Progenitor cell of endocrine pancreas (in vitro differentiated cells): ENCODE data around the gene CMPK2. TPM values are rescaled to one million over a fixed set of nuclear protein-coding genes. Genes with fewer than 3 reads are reported as not detected.

Experiments used
- DNase-seq: peaks from one replicate; pipeline ENCODE4 v3.0.0; 2021; ENCODE audit warnings: low spot score; ENCODE audit not compliant: unreplicated experiment
- H3K27ac Mint-ChIP-seq: 2 replicates; pipeline ENCODE4 v1.8.0; 2021; ENCODE audit warnings: mild to moderate bottlenecking, moderate library complexity, mixed read lengths
- H3K27me3 Mint-ChIP-seq: 2 replicates; pipeline ENCODE4 v1.8.0; 2021; ENCODE audit warnings: mixed read lengths
- H3K36me3 Mint-ChIP-seq: 2 replicates; pipeline ENCODE4 v1.8.0; 2022; ENCODE audit warnings: mixed read lengths; ENCODE audit not compliant: insufficient read depth
- H3K4me1 Mint-ChIP-seq: 2 replicates; pipeline ENCODE4 v1.8.0; 2021; ENCODE audit warnings: low read depth, mixed read lengths
- H3K4me3 Mint-ChIP-seq: 2 replicates; pipeline ENCODE4 v1.8.0; 2021; ENCODE audit warnings: low read depth, mild to moderate bottlenecking, moderate library complexity, mixed read lengths
- H3K9me3 Mint-ChIP-seq: 2 replicates; pipeline ENCODE4 v1.8.0; 2021; ENCODE audit warnings: low read depth, mixed read lengths
- total RNA-seq: library from RNA; stranded (reverse); gene quantifications from 2 replicates; pipeline ENCODE4 v1.2.1, GENCODE V29; 2021
- TF ChIP-seq, protein P1 (sequence below): fragments of 200-600 bp; sonication (generic); IDR thresholded peaks from one replicate; pipeline ENCODE4 v1.5.0; 2021; ENCODE audit warnings: antibody characterized with exemption, mild to moderate bottlenecking; ENCODE audit not compliant: unreplicated experiment

The CMPK2 gene
- total RNA-seq, 1 donor from 2014 or later: 3.4 TPM

DNA sequence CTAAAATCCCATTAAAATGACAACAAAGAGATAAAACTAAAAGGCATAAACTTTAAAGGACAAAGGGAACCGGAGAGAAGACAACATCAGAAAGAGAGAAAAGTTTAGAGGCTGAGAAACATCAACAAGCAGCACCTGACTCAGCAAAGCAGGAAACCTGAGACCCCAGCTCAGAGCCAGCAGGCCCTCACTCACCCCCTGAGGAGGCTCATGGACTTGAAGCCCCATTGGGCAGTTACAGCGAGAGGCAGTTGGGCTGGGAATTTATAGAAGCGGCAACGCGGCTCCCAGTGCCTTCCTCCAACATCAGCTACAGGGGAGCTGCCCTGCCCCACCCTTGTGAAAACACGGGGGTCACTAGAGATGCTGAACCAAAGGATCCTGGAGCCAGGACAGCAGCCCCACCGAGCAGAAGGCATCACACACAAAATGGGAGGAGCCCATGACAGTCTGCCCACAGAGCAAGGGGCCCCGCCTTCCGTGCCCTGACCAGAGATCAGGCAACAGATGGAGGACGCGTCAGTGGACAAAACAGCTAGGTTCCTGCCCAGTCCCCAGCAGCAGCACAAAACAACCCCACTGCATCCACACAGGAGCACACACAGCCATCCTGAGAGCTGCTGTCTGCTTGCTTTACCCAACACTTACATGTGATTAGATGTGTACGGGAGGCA is 52.7 kb downstream of the CMPK2 start:
- H3K4me1 Mint-ChIP-seq: no peaks in the 10 kb centered on the region
- no peak overlapping the region for H3K27ac Mint-ChIP-seq
- H3K9me3 Mint-ChIP-seq: peaks cover 3% of the 10 kb centered on the region
- H3K27me3 Mint-ChIP-seq: peaks cover 17% of the 10 kb centered on the region
- DNase-seq: no peak
- TF ChIP-seq, protein P1, sequence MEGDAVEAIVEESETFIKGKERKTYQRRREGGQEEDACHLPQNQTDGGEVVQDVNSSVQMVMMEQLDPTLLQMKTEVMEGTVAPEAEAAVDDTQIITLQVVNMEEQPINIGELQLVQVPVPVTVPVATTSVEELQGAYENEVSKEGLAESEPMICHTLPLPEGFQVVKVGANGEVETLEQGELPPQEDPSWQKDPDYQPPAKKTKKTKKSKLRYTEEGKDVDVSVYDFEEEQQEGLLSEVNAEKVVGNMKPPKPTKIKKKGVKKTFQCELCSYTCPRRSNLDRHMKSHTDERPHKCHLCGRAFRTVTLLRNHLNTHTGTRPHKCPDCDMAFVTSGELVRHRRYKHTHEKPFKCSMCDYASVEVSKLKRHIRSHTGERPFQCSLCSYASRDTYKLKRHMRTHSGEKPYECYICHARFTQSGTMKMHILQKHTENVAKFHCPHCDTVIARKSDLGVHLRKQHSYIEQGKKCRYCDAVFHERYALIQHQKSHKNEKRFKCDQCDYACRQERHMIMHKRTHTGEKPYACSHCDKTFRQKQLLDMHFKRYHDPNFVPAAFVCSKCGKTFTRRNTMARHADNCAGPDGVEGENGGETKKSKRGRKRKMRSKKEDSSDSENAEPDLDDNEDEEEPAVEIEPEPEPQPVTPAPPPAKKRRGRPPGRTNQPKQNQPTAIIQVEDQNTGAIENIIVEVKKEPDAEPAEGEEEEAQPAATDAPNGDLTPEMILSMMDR: no peak
- H3K4me3 Mint-ChIP-seq: no peak overlapping the region
- H3K36me3 Mint-ChIP-seq: no peaks in the 10 kb centered on the region

DNA sequence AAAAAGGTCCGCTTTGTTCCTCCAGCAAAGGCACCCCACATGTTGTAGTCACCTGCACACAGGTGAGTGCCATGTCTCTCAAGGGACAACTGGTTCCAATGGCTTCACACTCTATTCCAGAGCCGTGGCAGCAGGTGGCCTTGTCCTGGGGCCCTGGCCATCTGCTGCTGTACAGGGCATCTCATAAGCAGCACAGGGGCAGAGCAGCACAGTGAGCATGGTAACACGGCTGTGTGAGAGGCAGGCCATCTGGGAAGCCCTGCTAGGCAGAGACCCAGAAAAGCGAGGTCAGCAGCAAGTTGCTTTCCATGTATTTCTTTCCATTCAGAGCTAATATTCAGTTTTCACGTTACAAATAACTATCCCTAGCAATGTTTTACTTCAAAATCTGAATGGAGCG is 54.7 kb downstream of the CMPK2 start:
- TF ChIP-seq, protein P1: no peak
- no peaks in the 10 kb centered on the region for H3K36me3 Mint-ChIP-seq
- no peak for DNase-seq
- peaks cover 8% of the 10 kb centered on the region for H3K4me1 Mint-ChIP-seq
- H3K9me3 Mint-ChIP-seq: peaks cover 3% of the 10 kb centered on the region
- no peak overlapping the region for H3K4me3 Mint-ChIP-seq
- peaks cover 18% of the 10 kb centered on the region for H3K27me3 Mint-ChIP-seq
- H3K27ac Mint-ChIP-seq: no peak overlapping the region

DNA sequence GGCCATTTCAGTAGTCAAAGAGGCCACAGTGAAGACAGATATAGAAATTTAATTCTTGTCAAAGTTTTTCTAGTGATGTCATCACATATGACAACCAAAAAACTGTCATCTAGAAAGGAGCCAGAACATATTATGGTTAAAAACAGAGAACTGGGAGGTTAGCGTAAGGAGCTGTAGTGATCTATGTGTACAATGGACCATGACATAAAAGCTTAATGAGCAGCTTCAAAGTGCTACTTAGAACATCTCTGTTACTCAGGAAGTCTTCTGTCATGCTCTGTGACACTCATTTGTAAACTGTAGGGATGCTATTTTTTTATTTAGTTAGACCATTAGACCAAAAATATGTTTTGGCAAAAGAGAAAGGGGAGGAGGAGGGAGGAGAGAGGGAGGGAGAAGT is 57.3 kb downstream of the CMPK2 start:
- Mint-ChIP-seq H3K27ac (no peak overlapping the region), H3K9me3 (no peaks in the 10 kb centered on the region), H3K4me1 (peaks cover 8% of the 10 kb centered on the region), H3K27me3 (peaks cover 16% of the 10 kb centered on the region), H3K4me3 (no peak overlapping the region), H3K36me3 (no peaks in the 10 kb centered on the region)
- TF ChIP-seq, protein P1: no peak
- no peak for DNase-seq

DNA sequence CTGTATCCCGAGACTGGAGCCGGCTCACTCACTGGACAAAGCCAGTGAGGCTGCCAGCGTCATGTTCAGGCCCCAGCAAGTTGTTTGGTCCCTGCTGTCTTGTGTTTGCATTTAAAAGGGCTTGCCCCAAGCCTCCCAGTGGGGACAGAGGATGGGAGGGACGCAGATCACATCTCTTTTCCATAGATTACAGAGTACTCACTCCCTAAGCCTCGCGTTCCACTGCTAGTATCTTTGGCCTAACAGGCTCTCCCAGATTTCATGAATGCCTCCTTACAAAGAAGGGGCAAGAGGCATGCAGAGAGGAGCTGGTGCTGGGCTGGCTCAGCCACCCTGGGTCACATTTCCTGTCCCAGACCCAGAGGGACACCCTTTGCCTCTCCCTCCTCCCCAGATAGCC is 59.1 kb downstream of the CMPK2 start:
- no peak for DNase-seq
- peaks cover 13% of the 10 kb centered on the region for H3K27me3 Mint-ChIP-seq
- H3K9me3 Mint-ChIP-seq: no peaks in the 10 kb centered on the region
- H3K36me3 Mint-ChIP-seq: no peaks in the 10 kb centered on the region
- no peak overlapping the region for H3K27ac Mint-ChIP-seq
- H3K4me3 Mint-ChIP-seq: no peak overlapping the region
- TF ChIP-seq, protein P1: no peak
- H3K4me1 Mint-ChIP-seq: peaks cover 8% of the 10 kb centered on the region

DNA sequence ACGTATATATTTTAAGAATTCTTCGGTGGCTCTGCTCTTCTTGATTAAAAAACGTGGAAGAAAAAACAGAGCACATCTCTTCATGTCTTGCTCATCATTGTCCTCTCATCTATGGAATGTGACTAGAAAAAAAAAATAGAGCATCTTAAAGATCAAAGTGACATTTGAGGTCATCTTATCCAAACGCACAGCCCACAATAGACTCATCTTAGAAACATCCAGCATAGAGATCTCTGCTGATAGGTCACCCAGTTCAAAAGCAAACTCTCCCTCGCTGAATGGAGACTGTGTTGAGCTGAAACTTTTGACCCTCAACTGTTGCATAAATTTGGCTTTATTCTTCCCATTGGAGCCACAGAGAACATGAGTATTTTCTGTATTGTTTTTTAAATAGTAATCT is 65.2 kb downstream of the CMPK2 start:
- no peaks in the 10 kb centered on the region for H3K36me3 Mint-ChIP-seq
- H3K4me1 Mint-ChIP-seq: no peaks in the 10 kb centered on the region
- DNase-seq: no peak
- peaks cover 11% of the 10 kb centered on the region for H3K27me3 Mint-ChIP-seq
- no peak overlapping the region for H3K27ac Mint-ChIP-seq
- H3K4me3 Mint-ChIP-seq: no peak overlapping the region
- H3K9me3 Mint-ChIP-seq: no peaks in the 10 kb centered on the region
- TF ChIP-seq, protein P1: no peak

Other genes starting within 250 kb of the CMPK2 start
- gene RSAD2, start 11.9 kb upstream of the CMPK2 start, total RNA-seq: 4.4 and 5.3 TPM in 2 replicates
- 39.9 and 40.2 TPM in 2 replicates for gene RNF144A, start 51.5 kb upstream of the CMPK2 start, total RNA-seq